ENCODE data around the gene KCNJ9. TPM values are rescaled to one million over a fixed set of nuclear protein-coding genes. Genes with fewer than 3 reads are reported as not detected.

The KCNJ9 gene
- total RNA-seq, 1 experiment from 2014 or later, result 0.09 TPM

DNA sequence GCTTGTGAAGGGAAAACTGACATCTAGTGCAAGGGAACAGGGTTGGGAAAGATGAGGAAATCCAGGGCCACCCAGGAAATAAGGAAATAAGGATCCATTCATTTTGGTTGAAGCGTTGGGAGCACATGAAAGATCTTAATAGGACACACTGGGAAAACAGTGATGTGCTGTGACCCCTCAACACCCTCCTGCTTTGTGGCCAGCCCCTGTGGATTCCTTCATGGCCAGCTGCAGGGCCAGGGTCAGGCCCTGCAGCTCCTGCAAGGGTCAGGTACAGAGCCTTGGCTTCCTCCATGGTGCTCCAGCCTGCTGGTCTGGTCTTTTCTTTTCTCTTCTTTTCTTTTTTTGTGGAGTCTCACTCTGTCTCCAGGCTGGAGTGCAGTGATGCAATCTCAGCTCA lies 30.7 kb upstream of the KCNJ9 start:
- peaks cover 28% of the 10 kb centered on the region for H3K27me3 Mint-ChIP-seq (ENCODE audit: low read depth)

More for the DNA sequence above, 30.7 kb upstream of the KCNJ9 start:
- no peak overlapping the region for H3K9ac ChIP-seq (ENCODE audit: extremely low read depth, insufficient read length, low read length)
- peaks cover 28 to 39% of the 10 kb centered on the region in 2 experiments for H3K4me1 Mint-ChIP-seq
- no peak overlapping the region for H2AK5ac ChIP-seq (ENCODE audit: insufficient read length, low read length)
- no peaks in the 10 kb centered on the region for H3K79me2 ChIP-seq (ENCODE audit: insufficient read depth, low read length)
- H2AFZ ChIP-seq (ENCODE audit: low read length), result no peak overlapping the region
- no peak overlapping the region for H2BK120ac ChIP-seq (ENCODE audit: low read depth, low read length, poor library complexity, severe bottlenecking)
- H3K14ac ChIP-seq (ENCODE audit: insufficient read depth, low read length), result no peak overlapping the region
- H3K23me2 ChIP-seq (ENCODE audit: insufficient read length, low read depth, low read length, poor library complexity, severe bottlenecking), result no peaks in the 10 kb centered on the region
- H2BK20ac ChIP-seq (ENCODE audit: low read depth, low read length, poor library complexity, severe bottlenecking), result no peak overlapping the region
- no peak overlapping the region for H3T11ph ChIP-seq (ENCODE audit: low read length)
- no peaks in the 10 kb centered on the region for H3K36me3 Mint-ChIP-seq (ENCODE audit: insufficient read depth in 1 of 3, low read depth in 3 of 3)
- no peak overlapping the region for H2BK15ac ChIP-seq (ENCODE audit: low read depth, low read length)
- H3K56ac ChIP-seq (ENCODE audit: insufficient read length, low read depth, low read length), result no peak overlapping the region
- no peaks in the 10 kb centered on the region for H4K20me1 ChIP-seq (ENCODE audit: control insufficient read depth, insufficient read depth, insufficient read length)
- H3K23ac ChIP-seq (ENCODE audit: insufficient read length, low read depth, low read length), result no peak overlapping the region
- no peak overlapping the region for H2BK5ac ChIP-seq (ENCODE audit: insufficient read length, low read length)
- H3K27ac ChIP-seq (ENCODE audit: insufficient read length, low read depth, low read length), result no peak overlapping the region
- no CpG with 5 or more reads among the region's 1 CpG for WGBS (ENCODE audit: extremely low coverage, insufficient read length, low lambda C conversion rate)
- no peak overlapping the region for H4K8ac ChIP-seq (replicated peaks; ENCODE audit: insufficient read length, low read depth, low read length)
- H3K9me3 ChIP-seq (ENCODE audit: control insufficient read depth, low read depth, low read length), result no peaks in the 10 kb centered on the region
- H4K91ac ChIP-seq (ENCODE audit: insufficient read length, low read depth, low read length), result no peak overlapping the region
- H4K5ac ChIP-seq (ENCODE audit: insufficient read length, low read depth, low read length), result no peak overlapping the region
- H3K27me3 ChIP-seq (ENCODE audit: insufficient read depth, low read length), result no peaks in the 10 kb centered on the region
- H2BK12ac ChIP-seq (ENCODE audit: insufficient read length, low read depth, low read length), result no peak overlapping the region
- TF ChIP-seq, protein P1, sequence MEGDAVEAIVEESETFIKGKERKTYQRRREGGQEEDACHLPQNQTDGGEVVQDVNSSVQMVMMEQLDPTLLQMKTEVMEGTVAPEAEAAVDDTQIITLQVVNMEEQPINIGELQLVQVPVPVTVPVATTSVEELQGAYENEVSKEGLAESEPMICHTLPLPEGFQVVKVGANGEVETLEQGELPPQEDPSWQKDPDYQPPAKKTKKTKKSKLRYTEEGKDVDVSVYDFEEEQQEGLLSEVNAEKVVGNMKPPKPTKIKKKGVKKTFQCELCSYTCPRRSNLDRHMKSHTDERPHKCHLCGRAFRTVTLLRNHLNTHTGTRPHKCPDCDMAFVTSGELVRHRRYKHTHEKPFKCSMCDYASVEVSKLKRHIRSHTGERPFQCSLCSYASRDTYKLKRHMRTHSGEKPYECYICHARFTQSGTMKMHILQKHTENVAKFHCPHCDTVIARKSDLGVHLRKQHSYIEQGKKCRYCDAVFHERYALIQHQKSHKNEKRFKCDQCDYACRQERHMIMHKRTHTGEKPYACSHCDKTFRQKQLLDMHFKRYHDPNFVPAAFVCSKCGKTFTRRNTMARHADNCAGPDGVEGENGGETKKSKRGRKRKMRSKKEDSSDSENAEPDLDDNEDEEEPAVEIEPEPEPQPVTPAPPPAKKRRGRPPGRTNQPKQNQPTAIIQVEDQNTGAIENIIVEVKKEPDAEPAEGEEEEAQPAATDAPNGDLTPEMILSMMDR (conservative IDR thresholded peaks at IDR 0.05), result no peak
- no peak overlapping the region for H3K4me2 ChIP-seq (ENCODE audit: insufficient read depth, insufficient read length, low read length)
- no peak overlapping the region for H3K4ac ChIP-seq (ENCODE audit: low read depth, low read length)
- no peak overlapping the region for H3K4me3 Mint-ChIP-seq
- H3K18ac ChIP-seq (ENCODE audit: insufficient read length, low read depth, low read length), result no peak overlapping the region
- DNase-seq, result no peak
- H3K79me1 ChIP-seq (ENCODE audit: insufficient read depth, low read depth, low read length, poor library complexity, severe bottlenecking), result no peaks in the 10 kb centered on the region
- H3K4me1 ChIP-seq (ENCODE audit: insufficient read depth, low read length), result peaks cover 6% of the 10 kb centered on the region; the same call in 1 of the 2 replicates
- no peak overlapping the region for H3K27ac Mint-ChIP-seq
- no peaks in the 10 kb centered on the region for H3K9me3 Mint-ChIP-seq
